ENCODE data around the gene SUSD1. TPM values are rescaled to one million over a fixed set of nuclear protein-coding genes. Genes with fewer than 3 reads are reported as not detected.

Gene SUSD1
- total RNA-seq, 3 donors from 2014 or later: 6.4 to 17.3 (median 13.1) TPM

DNA sequence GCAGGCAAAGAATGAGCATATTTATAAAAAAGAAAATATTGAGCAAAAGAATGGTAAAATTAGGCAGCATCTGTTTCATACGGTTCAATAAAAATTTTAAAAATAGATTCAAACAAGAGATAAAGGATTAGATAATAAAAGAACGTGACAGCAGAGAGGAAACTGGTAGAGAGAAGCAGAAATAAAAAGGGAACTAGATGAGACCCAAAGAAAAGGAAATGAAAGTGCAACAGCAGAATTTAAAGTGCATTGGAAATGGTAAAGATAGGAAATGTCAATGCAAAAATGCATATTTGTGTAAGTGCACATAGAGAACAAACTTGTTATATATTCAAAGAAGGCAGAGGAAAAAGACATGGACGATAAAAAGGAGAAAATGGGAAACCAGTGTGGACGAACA, 70.2 kb downstream of the SUSD1 start:
- TF ChIP-seq CTCF (IDR thresholded peaks at IDR 0.05) (no peak), POLR2AphosphoS5 (IDR thresholded peaks at IDR 0.05) (no peak), POLR2A (IDR thresholded peaks at IDR 0.05) (no peak)
- no peaks in the 10 kb centered on the region for H3K9me3 ChIP-seq
- H3K4me1 ChIP-seq: no peaks in the 10 kb centered on the region

GRCh38 chr9:112104401-112104800, 70.7 kb downstream of the SUSD1 start:
- TF ChIP-seq CTCF (IDR thresholded peaks at IDR 0.05): no peak
- TF ChIP-seq POLR2A (IDR thresholded peaks at IDR 0.05): no peak
- TF ChIP-seq POLR2AphosphoS5 (IDR thresholded peaks at IDR 0.05): no peak
- Histone ChIP-seq H3K4me3 (no peak overlapping the region), H3K9me3 (no peaks in the 10 kb centered on the region), H3K36me3 (no peaks in the 10 kb centered on the region), H3K4me1 (no peaks in the 10 kb centered on the region), H3K27ac (no peak overlapping the region), H3K27me3 (no peaks in the 10 kb centered on the region)
- no peak for DNase-seq (ENCODE audit: low spot score in 2 of 2)
- intact Hi-C loops (cut with DNase I; ENCODE audit: low total_unique reads): no loop called here

More for the DNA sequence above, 70.2 kb downstream of the SUSD1 start:
- no peak for DNase-seq (ENCODE audit: low spot score in 2 of 2)
- Histone ChIP-seq H3K27me3 (no peaks in the 10 kb centered on the region), H3K4me3 (no peak overlapping the region), H3K36me3 (no peaks in the 10 kb centered on the region), H3K27ac (no peak overlapping the region)
- intact Hi-C loops (cut with DNase I; ENCODE audit: low total_unique reads): no loop called here

DNA sequence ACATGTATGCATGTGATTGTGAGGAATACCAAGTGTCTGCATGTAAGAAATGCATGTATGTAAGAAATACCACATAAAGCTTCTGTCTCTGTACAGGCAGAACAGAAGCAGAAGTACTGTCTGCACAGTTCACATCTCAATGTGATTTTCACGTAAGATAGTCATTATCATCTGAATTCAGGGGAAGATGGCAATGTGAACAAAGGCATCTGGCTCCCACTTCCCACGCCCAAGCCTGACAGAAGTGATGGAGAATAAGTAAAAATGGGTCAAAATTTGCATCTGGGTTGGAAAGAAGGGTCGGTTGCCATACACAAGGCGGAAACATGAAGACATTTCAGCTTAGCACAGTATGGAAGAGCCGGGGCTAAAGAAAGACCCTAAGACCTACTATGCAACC, 71.7 kb downstream of the SUSD1 start:
- DNase-seq (ENCODE audit: low spot score in 2 of 2): no peak
- Histone ChIP-seq H3K36me3 (no peaks in the 10 kb centered on the region), H3K27me3 (no peaks in the 10 kb centered on the region), H3K4me3 (no peak overlapping the region), H3K4me1 (no peaks in the 10 kb centered on the region), H3K9me3 (no peaks in the 10 kb centered on the region), H3K27ac (no peak overlapping the region)
- intact Hi-C loops (cut with DNase I; ENCODE audit: low total_unique reads): no loop called here
- no peak for TF ChIP-seq CTCF (IDR thresholded peaks at IDR 0.05)

- TF ChIP-seq CTCF (IDR thresholded peaks at IDR 0.05) (peak; percentile 61 to 75 (median 71)), POLR2AphosphoS5 (IDR thresholded peaks at IDR 0.05) (no peak), POLR2A (IDR thresholded peaks at IDR 0.05) (no peak)
- H3K27me3 ChIP-seq: no peaks in the 10 kb centered on the region
- no peaks in the 10 kb centered on the region for H3K36me3 ChIP-seq
- no peaks in the 10 kb centered on the region for H3K9me3 ChIP-seq
- no peak for DNase-seq (ENCODE audit: low spot score in 2 of 2)
- no peak overlapping the region for H3K27ac ChIP-seq
- no peak overlapping the region for H3K4me3 ChIP-seq
- intact Hi-C loops (cut with DNase I; ENCODE audit: low total_unique reads): loop anchor here (10.0 kb wide), 1 partner anchor 267 kb away; no protein-coding TSS in a partner anchor
- no peaks in the 10 kb centered on the region for H3K4me1 ChIP-seq
Observed at GRCh38 chr9:112097712-112098688, 77.1 kb downstream of the SUSD1 start.

GRCh38 chr9:112094948-112095681, 80.0 kb downstream of the SUSD1 start:
- H3K27ac ChIP-seq: no peak overlapping the region
- H3K27me3 ChIP-seq: no peaks in the 10 kb centered on the region
- no peaks in the 10 kb centered on the region for H3K9me3 ChIP-seq
- no peaks in the 10 kb centered on the region for H3K4me1 ChIP-seq
- intact Hi-C loops (cut with DNase I; ENCODE audit: low total_unique reads): loop anchor here (10.0 kb wide), 1 partner anchor 270 kb away; no protein-coding TSS in a partner anchor
- no peak for DNase-seq (ENCODE audit: low spot score in 2 of 2)
- TF ChIP-seq POLR2AphosphoS5 (IDR thresholded peaks at IDR 0.05) (no peak), CTCF (IDR thresholded peaks at IDR 0.05) (no peak), POLR2A (IDR thresholded peaks at IDR 0.05) (no peak)
- no peak overlapping the region for H3K4me3 ChIP-seq
- H3K36me3 ChIP-seq: no peaks in the 10 kb centered on the region
